GM13977 (cell line): ENCODE measurements around the gene TRIM66.

Experiments
- DNase-seq: peaks from one replicate; pipeline ENCODE4 v3.0.0; 2012; ENCODE audit warnings: low spot score
- CTCF ChIP-seq: IDR thresholded peaks from 2 replicates; pipeline ENCODE4 v1.5.1; 2012; ENCODE audit warnings: mild to moderate bottlenecking, control low read depth; ENCODE audit not compliant: insufficient read depth; ENCODE audit errors: extremely low read depth, missing control alignments
- in situ Hi-C: fragments of 300-500 bp; cut with MboI; formaldehyde crosslinking; loops from one replicate; pipeline ENCODE4 v1.12.0; 2022; ENCODE audit warnings: low sequenced_read_pairs, low pct_unique_long_range_greater_than_20kb, mixed read lengths, inconsistent platforms; ENCODE audit not compliant: unreplicated experiment

The TRIM66 gene

GRCh38 chr11:8665222-8665621 lies 17.2 kb downstream of the TRIM66 start:
- TF ChIP-seq CTCF = no peak
- DNase-seq = no peak
- in situ Hi-C loops = no loop called here

- in situ Hi-C loops = no loop called here
- no peak for DNase-seq
- TF ChIP-seq CTCF = no peak
Observed at GRCh38 chr11:8661001-8661795, 21.3 kb downstream of the TRIM66 start.

- DNase-seq = no peak
- TF ChIP-seq CTCF = no peak
- in situ Hi-C loops = no loop called here
Observed at GRCh38 chr11:8658321-8659057, 24.0 kb downstream of the TRIM66 start.

GRCh38 chr11:8656291-8656690 lies 26.2 kb downstream of the TRIM66 start:
- no peak for TF ChIP-seq CTCF
- in situ Hi-C loops = no loop called here

GRCh38 chr11:8654503-8654902 lies 28.0 kb downstream of the TRIM66 start:
- TF ChIP-seq CTCF = no peak
- in situ Hi-C loops = no loop called here
- no peak for DNase-seq

More at GRCh38 chr11:8656291-8656690, 26.2 kb downstream of the TRIM66 start:
- DNase-seq = no peak

- no peak for DNase-seq
- in situ Hi-C loops = no loop called here
- no peak for TF ChIP-seq CTCF
Observed at GRCh38 chr11:8652140-8652539, 30.3 kb downstream of the TRIM66 start.
